Muscle of arm (tissue), 12 donors: Measurements from ENCODE around the gene CCDC7. TPM values are rescaled to one million over a fixed set of nuclear protein-coding genes. Genes with fewer than 3 reads are reported as not detected.

Experiments
- polyA plus RNA-seq, 12 donors: library from polyadenylated mRNA; unstranded; fragments of 120-200 nt; gene quantifications; one replicate each; pipeline ENCODE4 v1.2.1, GENCODE V29; 2013; ENCODE audit not compliant: insufficient read length in 12 of 12

Gene CCDC7
- polyA plus RNA-seq, 12 donors, result 2.2 to 7.7 (median 4.7) TPM; not detected in 2

Other genes starting within 250 kb of the CCDC7 start
- gene EPC1, start 99.0 kb upstream of the CCDC7 start, polyA plus RNA-seq, result 100 to 1,000 TPM in 1 of 12 donors, 10 to 100 TPM in 11; 37.8 to 108 (median 46.7) TPM